Stomach (tissue), 9 donors: ENCODE data around the gene ARHGAP26. TPM values are rescaled to one million over a fixed set of nuclear protein-coding genes. Genes with fewer than 3 reads are reported as not detected.

Experiments
- DNase-seq, 2 donors: peaks; one replicate each; pipeline versions ENCODE4 v3.0.0 to v3.0.0-alpha.2; 2013 to 2019
- H3K27ac ChIP-seq, 5 donors: fragments of 200-600 bp in 4 of 5; sonication (generic) in 4 of 5; one replicate each; pipeline ENCODE4 v1.5.1; 2013 to 2019; ENCODE audit warnings: mild to moderate bottlenecking in 1 of 5, moderate library complexity in 1 of 5
- H3K27me3 ChIP-seq, 3 donors: fragments of 200-600 bp; sonication (generic); one replicate each; pipeline ENCODE4 v1.5.1; 2017 to 2019; ENCODE audit warnings: mixed run types in 1 of 3
- H3K36me3 ChIP-seq, 4 donors: fragments of 200-600 bp; sonication (generic); 1 replicate in 3 of 4; 2 replicates in 1 of 4; pipeline ENCODE4 v1.5.1; 2016 to 2019
- H3K4me1 ChIP-seq, 4 donors: fragments of 200-600 bp; sonication (generic); one replicate each; pipeline ENCODE4 v1.5.1; 2016 to 2019
- H3K4me3 ChIP-seq, 4 donors: fragments of 200-600 bp; sonication (generic) in 3 of 4; one replicate each; pipeline ENCODE4 v1.5.1; 2016 to 2019; ENCODE audit warnings: mild to moderate bottlenecking in 1 of 4
- H3K9me3 ChIP-seq, 4 donors: fragments of 200-600 bp; sonication (generic); one replicate each; pipeline ENCODE4 v1.5.1; 2016 to 2019
- CTCF ChIP-seq, 7 experiments: fragments of 450-650 bp in 4 of 7; fragments of 200-600 bp in 3 of 7; sonication (generic) in 3 of 7; IDR thresholded peaks; one replicate each; pipeline ENCODE4 v1.5.1; 2016 to 2019; ENCODE audit warnings: antibody characterized with exemption in 7 of 7, control low read depth in 2 of 7, mild to moderate bottlenecking in 1 of 7
- EP300 ChIP-seq: sonication (generic); formaldehyde crosslinking; IDR thresholded peaks from one replicate; pipeline ENCODE4 v1.6.1; 2017; ENCODE audit warnings: antibody characterized with exemption
- POLR2A ChIP-seq, 4 donors: fragments of 450-650 bp; IDR thresholded peaks; one replicate each; pipeline ENCODE4 v1.6.1; 2016; ENCODE audit warnings: antibody characterized with exemption in 4 of 4, control low read depth in 2 of 4, mild to moderate bottlenecking in 1 of 4, moderate library complexity in 1 of 4
- POLR2AphosphoS5 ChIP-seq, 3 donors: sonication (generic); formaldehyde crosslinking; IDR thresholded peaks; one replicate each; pipeline ENCODE4 v1.6.1; 2016; ENCODE audit warnings: antibody characterized with exemption in 3 of 3
- WGBS, 5 donors: extraction: QIAGEN DNeasy Blood & Tissue Kit in 3 of 5; methylation state at CpG; one replicate each; pipeline versions ENCODE4 v1.1.5 to v1.1.7; 2013 to 2018; 5-methylcytosine and 5-hydroxymethylcytosine counted together
- intact Hi-C: fragments of 100-400 bp; cut with DNase I; formaldehyde crosslinking; loops from one replicate; pipeline ENCODE4 v1.15.1; 2023; ENCODE audit warnings: low total_unique reads
- polyA plus RNA-seq, 3 donors: library from polyadenylated mRNA; stranded (reverse); fragments of 200-250 nt; gene quantifications; one replicate each; pipeline ENCODE4 v1.2.3, GENCODE V29; 2013
- total RNA-seq, 5 donors: library from RNA; depleted of rRNA; stranded (reverse); fragments of >200 nt; gene quantifications; one replicate each; pipeline versions ENCODE4 v1.1.0 to v1.2.3, GENCODE V29; 2014 to 2016
- donor health status: healthy with polysubstance abuse.
- donor health status: Bipolar disorder and iron deficiency.
- donor health status: healthy.

The ARHGAP26 gene
- total and polyA plus RNA-seq, 8 donors, result 4.0 to 115 (median 34.1) TPM

- Histone ChIP-seq H3K4me1 (peaks cover 11 to 17% (median 13%) of the 10 kb centered on the region in 4 donors), H3K36me3 (no peaks in the 10 kb centered on the region), H3K27me3 (no peaks in the 10 kb centered on the region), H3K27ac (no peak overlapping the region), H3K9me3 (no peaks in the 10 kb centered on the region), H3K4me3 (no peak overlapping the region)
- no peak for DNase-seq
- 86 to 91% (median 88%) methylated on average over 4 of the region's 4 CpGs for WGBS, 5 donors
- TF ChIP-seq CTCF (IDR thresholded peaks at IDR 0.05), result no peak
- TF ChIP-seq EP300, result no peak
- no peak for TF ChIP-seq POLR2A (IDR thresholded peaks at IDR 0.05)
- TF ChIP-seq POLR2AphosphoS5 (IDR thresholded peaks at IDR 0.05), result no peak
- intact Hi-C loops, result no loop called here
Observed at GRCh38 chr5:142757564-142757963, 12.6 kb upstream of the ARHGAP26 start.

DNA sequence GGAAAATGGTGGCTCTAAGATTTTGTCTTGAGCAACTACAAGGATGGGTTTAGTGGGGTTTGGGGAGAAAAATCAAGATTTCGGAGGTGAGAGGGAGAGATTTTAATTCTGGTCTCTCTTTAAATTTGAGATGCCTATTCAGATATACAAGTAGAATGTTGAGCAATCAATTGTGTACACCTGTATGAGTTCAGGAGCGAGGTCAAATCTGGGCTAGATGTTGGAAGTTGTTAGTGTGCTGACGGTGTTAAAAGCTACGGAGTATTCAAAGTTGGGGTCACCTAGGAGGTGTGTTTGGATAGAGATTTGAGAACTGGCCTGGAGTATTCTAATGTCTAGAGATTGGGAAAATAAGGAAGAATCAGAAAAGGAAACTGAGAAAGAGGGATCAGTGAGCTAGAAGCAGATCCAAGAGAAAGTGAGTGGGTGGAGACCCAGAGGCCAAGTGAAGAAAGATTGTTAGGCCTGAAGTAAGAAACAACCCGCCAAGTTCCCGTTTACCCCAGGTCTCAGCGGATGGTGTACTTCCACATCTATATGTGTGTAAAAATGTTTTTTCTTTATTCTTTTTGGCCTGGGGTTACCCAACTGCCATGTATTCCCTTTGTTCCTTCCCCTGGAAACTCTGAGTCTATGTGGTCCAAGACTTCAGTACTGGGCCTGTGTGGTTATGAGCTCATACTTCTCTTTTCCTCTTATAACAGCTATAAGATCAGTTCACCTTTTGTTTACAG is 11.9 kb upstream of the ARHGAP26 start:
- Histone ChIP-seq H3K27ac (no peak overlapping the region), H3K4me3 (no peak overlapping the region), H3K27me3 (no peaks in the 10 kb centered on the region), H3K9me3 (no peaks in the 10 kb centered on the region), H3K36me3 (no peaks in the 10 kb centered on the region), H3K4me1 (peaks cover 5 to 10% (median 7%) of the 10 kb centered on the region in 4 donors)
- no peak for DNase-seq
- intact Hi-C loops, result no loop called here
- TF ChIP-seq POLR2AphosphoS5 (IDR thresholded peaks at IDR 0.05) (no peak), POLR2A (IDR thresholded peaks at IDR 0.05) (no peak), CTCF (IDR thresholded peaks at IDR 0.05) (no peak), EP300 (no peak)
- 85 to 89% (median 88%) methylated on average over 7 of the region's 7 CpGs for WGBS, 5 donors

GRCh38 chr5:142758796-142759145 is 11.4 kb upstream of the ARHGAP26 start:
- H3K9me3 ChIP-seq, result no peaks in the 10 kb centered on the region
- H3K4me1 ChIP-seq, result peaks cover 0 to 5% (median 2%) of the 10 kb centered on the region in 4 donors
- DNase-seq, result no peak
- no peaks in the 10 kb centered on the region for H3K36me3 ChIP-seq
- intact Hi-C loops, result no loop called here
- WGBS, 5 donors, result 36 to 89% (median 84%) methylated on average over 1 of the region's 1 CpG
- no peak overlapping the region for H3K4me3 ChIP-seq
- H3K27ac ChIP-seq, result no peak overlapping the region
- no peaks in the 10 kb centered on the region for H3K27me3 ChIP-seq
- TF ChIP-seq POLR2AphosphoS5 (IDR thresholded peaks at IDR 0.05) (no peak), EP300 (no peak), CTCF (IDR thresholded peaks at IDR 0.05) (no peak), POLR2A (IDR thresholded peaks at IDR 0.05) (no peak)

DNA sequence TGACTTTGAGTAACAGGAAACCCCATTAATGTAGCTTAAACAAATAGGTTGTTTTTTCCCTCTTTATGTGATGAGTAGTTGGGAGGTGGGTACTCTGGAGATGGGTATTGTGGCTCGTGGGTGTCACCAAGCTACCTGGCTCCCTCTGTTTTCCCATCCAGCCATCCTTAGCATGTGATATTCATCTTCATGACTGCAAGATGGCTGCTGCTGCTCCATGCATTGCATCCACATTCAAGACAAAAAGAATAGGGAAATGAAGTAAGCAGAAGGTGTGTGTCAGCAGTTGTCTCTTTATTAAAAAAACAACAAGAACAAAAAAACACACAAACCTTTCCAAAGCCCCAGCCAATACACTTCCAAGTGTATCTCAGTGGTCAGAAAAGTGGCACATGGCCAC is 6.5 kb upstream of the ARHGAP26 start:
- TF ChIP-seq CTCF (IDR thresholded peaks at IDR 0.05) (no peak), POLR2AphosphoS5 (IDR thresholded peaks at IDR 0.05) (no peak), EP300 (no peak), POLR2A (IDR thresholded peaks at IDR 0.05) (no peak)
- Histone ChIP-seq H3K36me3 (no peaks in the 10 kb centered on the region), H3K4me3 (no peak overlapping the region), H3K27ac (no peak overlapping the region), H3K4me1 (no peaks in the 10 kb centered on the region), H3K9me3 (no peaks in the 10 kb centered on the region), H3K27me3 (no peaks in the 10 kb centered on the region)
- no peak for DNase-seq
- intact Hi-C loops, result no loop called here
- WGBS, 5 donors, result 76 to 100% (median 87%) methylated on average over 1 of the region's 1 CpG
